Mesodermal cell (in vitro differentiated cells): ENCODE results near the gene LVRN.

ENCODE experiments used
- H3K27ac ChIP-seq: 2 replicates; pipeline ENCODE4 v1.7.0; 2013; ENCODE audit warnings: mild to moderate bottlenecking, low read depth, low read length, moderate library complexity; ENCODE audit not compliant: severe bottlenecking
- H3K36me3 ChIP-seq: 2 replicates; pipeline ENCODE4 v1.7.1; 2013; ENCODE audit warnings: mild to moderate bottlenecking, low read length, moderate library complexity; ENCODE audit not compliant: control insufficient read depth, insufficient read depth
- H3K4me1 ChIP-seq: one replicate; pipeline ENCODE4 v1.7.1; 2013; ENCODE audit warnings: mild to moderate bottlenecking, low read length; ENCODE audit not compliant: insufficient read depth, control insufficient read depth, poor library complexity, severe bottlenecking
- H3K4me3 ChIP-seq: 2 replicates; pipeline ENCODE4 v1.7.0; 2013; ENCODE audit warnings: low read length, control low read depth, mild to moderate bottlenecking; ENCODE audit not compliant: insufficient read depth, poor library complexity, severe bottlenecking; ENCODE audit errors: extremely low read depth
- H3K9me3 ChIP-seq: 2 replicates; pipeline ENCODE4 v1.7.1; 2013; ENCODE audit warnings: mild to moderate bottlenecking, low read length, moderate library complexity; ENCODE audit not compliant: control insufficient read depth
- WGBS, 2 experiments: methylation state at CpG; one replicate each; pipeline ENCODE4 v1.1.5; 2013; ENCODE audit warnings: missing lambda C conversion rate in 2 of 2; ENCODE audit not compliant: insufficient coverage in 2 of 2; 5-methylcytosine and 5-hydroxymethylcytosine counted together

The LVRN gene

DNA sequence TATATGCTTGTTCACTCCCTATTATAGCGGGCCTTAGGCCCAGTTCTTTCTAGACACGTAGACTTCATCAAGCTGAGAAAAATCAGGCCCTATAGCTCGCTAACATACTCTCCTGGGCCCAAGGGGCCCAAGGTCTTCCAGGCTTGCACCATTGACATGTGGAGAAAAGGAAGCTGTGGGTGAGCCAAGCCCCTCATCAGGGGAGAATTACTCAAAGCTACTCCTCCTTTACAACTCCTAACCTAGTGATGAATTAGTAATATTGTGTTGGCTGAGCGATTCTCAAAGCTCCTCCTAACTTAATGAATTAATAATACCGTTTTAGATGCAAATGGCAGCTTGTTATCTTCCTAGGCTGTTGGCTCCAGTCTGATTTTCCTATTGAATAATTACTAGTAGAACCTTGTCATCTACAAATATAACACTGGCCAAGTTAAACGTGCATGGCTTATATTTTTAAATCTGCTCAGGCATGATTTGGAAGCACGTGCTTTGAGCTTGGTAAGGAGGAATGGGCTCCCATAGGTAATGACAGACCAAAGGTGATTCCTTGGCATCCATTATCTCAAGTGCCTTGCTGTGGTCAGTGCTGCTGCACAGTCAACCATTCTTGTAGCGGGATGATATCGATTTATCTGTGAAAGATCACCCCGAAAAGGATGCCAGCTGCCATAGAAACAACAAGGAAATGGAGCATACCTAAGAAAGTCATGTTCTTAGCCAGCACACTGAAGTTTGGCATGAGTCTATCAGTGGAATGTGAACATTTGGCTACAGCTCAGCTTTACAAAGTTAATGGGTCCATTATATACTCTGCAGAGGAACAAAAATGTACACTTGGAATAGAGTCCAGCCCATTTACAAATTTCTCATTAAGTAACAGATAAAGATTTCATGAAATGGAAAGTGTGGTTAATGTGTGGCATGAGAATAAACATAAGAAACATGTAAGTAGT, 23.8 kb downstream of the LVRN start:
- Histone ChIP-seq H3K27ac (no peak overlapping the region), H3K9me3 (no peaks in the 10 kb centered on the region), H3K36me3 (no peaks in the 10 kb centered on the region), H3K4me3 (no peak overlapping the region), H3K4me1 (no peaks in the 10 kb centered on the region)
- 90 to 95% methylated on average over 5 to 8 of the region's 10 CpGs for WGBS, 2 experiments

DNA sequence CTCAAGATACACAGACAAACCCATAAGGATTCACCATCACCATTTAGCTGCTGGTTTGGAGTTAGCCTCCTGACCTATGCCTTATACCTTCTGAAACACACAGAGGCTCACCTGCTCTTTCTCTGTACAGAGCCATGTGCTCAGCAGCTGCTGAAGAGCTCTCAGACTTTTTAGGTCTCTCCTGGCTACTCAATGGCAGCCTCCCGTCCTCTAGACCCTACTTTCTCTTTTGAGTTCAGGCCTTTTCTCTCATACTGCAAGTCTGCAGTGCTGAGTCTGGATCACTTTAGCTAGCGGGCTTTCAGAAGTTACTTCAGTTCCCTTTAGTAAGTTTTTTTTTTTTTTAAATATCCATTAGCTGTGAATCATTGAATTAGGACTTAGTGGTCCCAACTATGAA, 25.7 kb downstream of the LVRN start:
- H3K9me3 ChIP-seq: no peaks in the 10 kb centered on the region
- no peaks in the 10 kb centered on the region for H3K4me1 ChIP-seq
- no peak overlapping the region for H3K4me3 ChIP-seq
- no peak overlapping the region for H3K27ac ChIP-seq
- 71 to 100% methylated on average over 1 of the region's 2 CpGs for WGBS, 2 experiments
- H3K36me3 ChIP-seq: no peaks in the 10 kb centered on the region

DNA sequence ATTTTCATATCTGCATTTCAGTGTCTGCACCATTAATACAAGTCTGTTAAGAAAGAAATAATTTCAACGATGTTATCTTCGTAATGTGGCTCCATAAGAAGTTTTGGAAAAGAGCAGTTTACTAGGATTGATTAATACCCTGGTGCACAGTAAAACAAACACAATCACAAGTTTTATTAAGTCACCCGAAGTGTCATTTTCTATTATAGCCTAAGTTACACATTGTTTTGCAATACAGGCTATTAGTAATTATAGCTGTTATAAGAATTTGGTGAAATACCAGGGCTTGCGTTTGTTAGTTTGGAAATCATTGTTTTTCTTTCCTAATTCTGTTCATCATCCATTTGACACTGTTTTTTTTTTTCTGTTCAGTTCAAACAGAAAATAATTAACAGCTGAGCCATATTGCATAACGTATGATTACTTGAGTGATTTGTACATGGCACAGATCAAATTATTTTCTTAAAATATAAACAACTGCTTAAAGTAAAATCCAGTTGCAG, 30.6 kb downstream of the LVRN start:
- H3K36me3 ChIP-seq: no peaks in the 10 kb centered on the region
- H3K27ac ChIP-seq: no peak overlapping the region
- H3K4me3 ChIP-seq: no peak overlapping the region
- WGBS, 2 experiments: 90% methylated on average over 2 of the region's 5 CpGs; no CpG with 5 or more reads in 1 of the 2 experiments
- no peaks in the 10 kb centered on the region for H3K9me3 ChIP-seq
- no peaks in the 10 kb centered on the region for H3K4me1 ChIP-seq

DNA sequence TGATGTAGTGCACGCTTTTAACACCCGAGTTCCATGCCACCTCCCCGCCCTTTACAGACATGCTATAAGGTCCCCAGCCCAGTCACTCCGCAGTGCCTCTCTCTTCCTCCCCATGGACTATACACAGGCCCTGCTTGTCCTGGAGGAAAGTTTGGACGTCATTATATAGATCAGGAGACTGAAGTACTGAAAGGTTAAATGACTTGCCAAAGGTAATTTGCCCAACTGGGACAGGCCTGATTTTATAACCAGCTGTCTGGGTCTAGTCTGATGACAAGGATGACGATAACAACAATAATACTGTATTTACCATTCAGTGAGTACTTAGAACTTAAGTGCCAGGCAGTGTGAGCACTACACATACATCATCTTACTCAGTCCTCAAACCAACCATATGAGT, 33.1 kb downstream of the LVRN start:
- Histone ChIP-seq H3K36me3 (no peaks in the 10 kb centered on the region), H3K4me3 (no peak overlapping the region)
- WGBS, 2 experiments: 97 to 100% methylated on average over 3 to 4 of the region's 6 CpGs

DNA sequence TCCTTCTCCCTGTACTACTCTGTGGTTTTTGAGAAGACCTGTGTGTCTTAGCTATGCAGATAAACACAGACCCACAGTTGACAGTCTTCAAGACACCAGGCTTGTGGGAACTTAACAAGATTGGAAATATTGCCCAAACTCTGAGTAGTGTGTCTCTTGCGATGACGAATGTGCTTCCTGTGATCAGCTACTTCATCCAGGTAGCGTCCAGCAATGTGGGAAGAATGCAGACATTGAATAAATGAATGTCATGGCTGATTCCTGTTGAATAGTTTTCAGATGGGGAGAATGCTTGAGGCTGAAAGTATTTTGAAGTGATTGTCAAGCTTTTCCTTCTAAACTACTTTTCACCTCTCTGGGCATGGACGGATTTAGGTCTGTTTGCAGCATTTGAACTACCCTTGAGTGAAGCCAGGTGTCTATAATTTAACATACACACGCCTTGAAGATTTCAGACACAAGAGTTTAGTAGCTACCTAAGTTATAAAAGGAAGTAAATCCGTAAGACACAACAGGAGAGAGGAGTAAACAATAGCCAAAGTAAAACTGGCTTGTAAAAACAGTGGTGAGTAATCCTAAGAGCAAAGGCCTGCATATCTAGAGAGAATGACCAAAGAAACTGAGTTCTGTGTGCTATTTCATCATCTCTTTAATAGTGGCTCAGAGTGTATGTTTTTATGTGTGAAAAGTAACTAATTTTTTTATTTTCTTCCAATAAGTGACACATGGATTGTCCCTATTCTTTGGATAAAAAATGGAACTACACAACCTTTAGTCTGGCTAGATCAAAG, 40.0 kb downstream of the LVRN start:
- WGBS, 2 experiments: 80 to 86% methylated on average over 3 to 4 of the region's 6 CpGs
- Histone ChIP-seq H3K36me3 (no peaks in the 10 kb centered on the region), H3K9me3 (no peaks in the 10 kb centered on the region), H3K4me3 (no peak overlapping the region), H3K4me1 (no peaks in the 10 kb centered on the region), H3K27ac (no peak overlapping the region)

More for the DNA sequence above, 33.1 kb downstream of the LVRN start:
- Histone ChIP-seq H3K27ac (no peak overlapping the region), H3K9me3 (no peaks in the 10 kb centered on the region), H3K4me1 (no peaks in the 10 kb centered on the region)

DNA sequence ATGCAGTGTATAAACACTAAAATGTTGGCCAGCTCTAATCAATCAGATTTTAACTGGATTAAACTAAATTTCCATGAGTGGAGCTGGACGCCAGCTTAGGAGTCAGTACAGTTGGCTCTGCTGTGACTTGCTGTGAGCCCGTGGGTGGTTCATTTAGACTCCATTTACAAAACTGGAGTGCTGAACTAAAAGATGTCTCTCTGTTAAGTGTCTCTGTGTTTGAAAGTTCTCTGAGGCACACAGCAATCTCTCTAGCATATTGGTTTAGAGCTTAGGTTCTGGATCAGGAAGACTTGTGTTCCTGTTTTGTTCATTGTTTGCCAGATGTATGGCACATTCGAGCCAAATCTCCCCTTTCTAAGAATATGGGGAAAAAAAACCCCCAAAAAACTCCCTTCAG, 42.0 kb downstream of the LVRN start:
- 85 to 94% methylated on average over 2 of the region's 3 CpGs for WGBS, 2 experiments
- H3K9me3 ChIP-seq: no peaks in the 10 kb centered on the region
- H3K27ac ChIP-seq: no peak overlapping the region
- no peak overlapping the region for H3K4me3 ChIP-seq
- H3K36me3 ChIP-seq: no peaks in the 10 kb centered on the region
- no peaks in the 10 kb centered on the region for H3K4me1 ChIP-seq

DNA sequence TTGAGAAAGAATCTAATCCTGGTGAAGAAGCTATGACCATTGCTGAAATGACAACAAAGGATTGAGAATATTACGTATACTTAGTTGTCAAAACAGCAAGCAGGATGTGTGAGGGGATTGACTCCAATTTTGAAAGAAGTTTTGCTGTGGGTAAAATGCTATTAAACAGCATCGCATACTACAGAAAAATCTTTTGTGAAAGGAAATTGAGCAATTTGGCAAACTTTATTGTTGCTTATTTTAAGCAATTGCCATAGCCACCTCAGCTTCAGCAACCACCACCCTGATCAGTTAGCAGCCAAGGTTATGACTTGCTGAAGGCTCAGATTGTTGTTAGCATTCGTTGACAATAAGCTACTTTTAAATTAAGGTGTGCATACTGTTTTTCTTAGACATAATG, 47.5 kb downstream of the LVRN start:
- H3K36me3 ChIP-seq: no peaks in the 10 kb centered on the region
- H3K4me3 ChIP-seq: no peak overlapping the region
- H3K27ac ChIP-seq: no peak overlapping the region
- 88 to 90% methylated on average over 2 of the region's 3 CpGs for WGBS, 2 experiments
- H3K9me3 ChIP-seq: no peaks in the 10 kb centered on the region
- H3K4me1 ChIP-seq: no peaks in the 10 kb centered on the region

DNA sequence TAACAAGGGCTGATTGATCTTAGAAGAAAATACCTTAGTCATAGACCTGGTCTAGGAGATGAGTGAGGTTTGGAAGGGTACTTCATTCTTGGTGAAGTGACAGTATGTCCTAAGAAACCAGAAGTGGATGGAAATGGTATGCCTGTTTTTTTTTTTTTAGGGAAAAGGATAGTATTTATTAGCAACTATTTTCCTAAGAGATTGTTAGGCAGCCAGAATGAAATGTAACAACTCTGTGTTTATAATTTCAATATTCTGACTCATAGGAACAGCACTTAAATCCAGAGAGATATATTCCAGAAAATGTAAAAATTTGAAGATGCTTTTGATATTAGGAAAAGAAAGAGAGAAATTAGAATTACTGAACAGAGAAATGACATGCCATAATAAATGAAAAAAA, 48.8 kb downstream of the LVRN start:
- Histone ChIP-seq H3K4me1 (no peaks in the 10 kb centered on the region), H3K4me3 (no peak overlapping the region), H3K27ac (no peak overlapping the region), H3K36me3 (no peaks in the 10 kb centered on the region), H3K9me3 (no peaks in the 10 kb centered on the region)

DNA sequence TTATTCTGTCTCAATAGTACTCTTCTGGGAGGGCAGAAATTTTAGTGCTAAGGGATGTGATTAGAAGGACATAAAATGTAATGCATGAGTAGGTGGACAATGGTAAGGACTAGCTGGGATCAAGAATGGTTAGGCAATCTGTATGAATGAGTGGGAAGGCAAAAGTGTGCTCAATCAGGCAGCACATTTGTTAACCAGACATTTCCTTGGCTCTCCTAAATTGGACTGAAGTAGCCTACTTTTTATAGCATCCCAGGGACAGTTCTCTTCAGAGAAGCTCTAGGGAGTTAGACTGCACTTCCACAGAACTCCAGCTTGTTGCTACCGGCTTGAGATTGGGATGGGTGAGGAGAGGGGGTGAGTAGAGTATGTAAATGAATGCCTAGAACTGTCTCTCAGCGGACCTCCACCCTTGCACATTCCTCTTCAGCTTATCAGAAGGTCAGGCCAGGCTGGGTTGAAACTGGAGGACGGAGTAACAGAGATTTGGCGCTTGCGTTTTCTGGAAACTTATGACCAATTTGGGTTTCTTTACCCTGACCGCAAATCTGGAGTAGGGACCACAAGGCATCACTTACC, 51.0 kb downstream of the LVRN start:
- H3K4me1 ChIP-seq: no peaks in the 10 kb centered on the region
- H3K9me3 ChIP-seq: no peaks in the 10 kb centered on the region
- no peak overlapping the region for H3K4me3 ChIP-seq
- no peaks in the 10 kb centered on the region for H3K36me3 ChIP-seq
- 67 to 78% methylated on average over 3 of the region's 6 CpGs for WGBS, 2 experiments
- H3K27ac ChIP-seq: no peak overlapping the region

DNA sequence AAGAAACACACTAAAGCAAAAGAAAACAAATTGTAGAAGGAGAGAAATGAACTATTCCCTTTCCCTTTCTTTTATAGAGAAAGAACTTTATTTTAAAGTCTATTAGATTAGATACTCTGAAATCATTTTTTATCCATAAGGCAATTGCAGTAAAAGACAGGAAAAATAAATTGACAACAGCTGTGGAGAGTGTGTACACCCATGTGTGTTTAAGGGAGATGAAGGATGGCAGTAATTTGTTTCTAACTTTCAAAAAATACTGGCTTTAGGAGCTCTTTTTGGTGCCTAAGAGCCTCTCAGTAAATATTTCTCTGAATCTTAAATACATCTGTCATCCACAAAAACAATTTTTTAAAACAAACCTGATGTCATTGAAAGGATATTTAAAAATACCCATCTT, 51.7 kb downstream of the LVRN start:
- Histone ChIP-seq H3K36me3 (no peaks in the 10 kb centered on the region), H3K4me1 (no peaks in the 10 kb centered on the region), H3K4me3 (no peak overlapping the region), H3K27ac (no peak overlapping the region), H3K9me3 (no peaks in the 10 kb centered on the region)
